ENCODE results near the gene RUNX3. TPM values are rescaled to one million over a fixed set of nuclear protein-coding genes. Genes with fewer than 3 reads are reported as not detected.

RUNX3 gene
- total RNA-seq, 1 experiment from 2014 or later = 0.33 TPM

GRCh38 chr1:24938276-24938675 is 8.2 kb upstream of the RUNX3 start:
- H2BK120ac ChIP-seq (ENCODE audit: low read depth, low read length, poor library complexity, severe bottlenecking) = no peak overlapping the region
- Mint-ChIP-seq H3K27ac (no peak overlapping the region; a peak in 1 of 7 replicates), H3K9me3 (peaks cover 0 to 6% of the 10 kb centered on the region in 2 experiments; a peak in 1 of 5 replicates), H3K4me3 (no peak overlapping the region), H3K36me3 (ENCODE audit: insufficient read depth in 1 of 3, low read depth in 3 of 3) (no peaks in the 10 kb centered on the region; a peak in 1 of 7 replicates), H3K4me1 (peaks cover 32 to 47% of the 10 kb centered on the region in 2 experiments), H3K27me3 (ENCODE audit: low read depth) (peaks cover 30% of the 10 kb centered on the region)
- no peak overlapping the region for H3K4me2 ChIP-seq (ENCODE audit: insufficient read depth, insufficient read length, low read length)
- H3K23ac ChIP-seq (ENCODE audit: insufficient read length, low read depth, low read length) = no peak overlapping the region
- H3T11ph ChIP-seq (ENCODE audit: low read length) = no peak overlapping the region
- no peak overlapping the region for H3K4ac ChIP-seq (ENCODE audit: low read depth, low read length)
- DNase-seq = no peak
- H2BK5ac ChIP-seq (ENCODE audit: insufficient read length, low read length) = no peak overlapping the region
- no CpG with 5 or more reads among the region's 7 CpGs for WGBS (ENCODE audit: extremely low coverage, insufficient read length, low lambda C conversion rate)
- H3K27ac ChIP-seq (ENCODE audit: insufficient read length, low read depth, low read length) = no peak overlapping the region
- no peak overlapping the region for H3K18ac ChIP-seq (ENCODE audit: insufficient read length, low read depth, low read length)
- peaks cover 7% of the 10 kb centered on the region; the same call in 1 of the 2 replicates for H3K27me3 ChIP-seq (ENCODE audit: insufficient read depth, low read length)
- no peaks in the 10 kb centered on the region for H3K23me2 ChIP-seq (ENCODE audit: insufficient read length, low read depth, low read length, poor library complexity, severe bottlenecking)
- H2BK20ac ChIP-seq (ENCODE audit: low read depth, low read length, poor library complexity, severe bottlenecking) = no peak overlapping the region
- no peak overlapping the region for H4K8ac ChIP-seq (replicated peaks; ENCODE audit: insufficient read length, low read depth, low read length)
- no peak overlapping the region for H3K56ac ChIP-seq (ENCODE audit: insufficient read length, low read depth, low read length)
- no peak overlapping the region for H2BK12ac ChIP-seq (ENCODE audit: insufficient read length, low read depth, low read length)
- no peaks in the 10 kb centered on the region for H4K20me1 ChIP-seq (ENCODE audit: control insufficient read depth, insufficient read depth, insufficient read length)
- H4K5ac ChIP-seq (ENCODE audit: insufficient read length, low read depth, low read length) = no peak overlapping the region
- H2BK15ac ChIP-seq (ENCODE audit: low read depth, low read length) = no peak overlapping the region
- no peak overlapping the region for H4K91ac ChIP-seq (ENCODE audit: insufficient read length, low read depth, low read length)
- 0 out of 2 replicates have a peak, but pooled peaks cover 2% of the 10 kb centered on the region for H3K4me1 ChIP-seq (ENCODE audit: insufficient read depth, low read length)
- no peaks in the 10 kb centered on the region for H3K79me2 ChIP-seq (ENCODE audit: insufficient read depth, low read length)
- no peaks in the 10 kb centered on the region for H3K79me1 ChIP-seq (ENCODE audit: insufficient read depth, low read depth, low read length, poor library complexity, severe bottlenecking)
- H3K9ac ChIP-seq (ENCODE audit: extremely low read depth, insufficient read length, low read length) = no peak overlapping the region
- H3K14ac ChIP-seq (ENCODE audit: insufficient read depth, low read length) = no peak overlapping the region
- H3K9me3 ChIP-seq (ENCODE audit: control insufficient read depth, low read depth, low read length) = no peaks in the 10 kb centered on the region
- no peak overlapping the region for H2AK5ac ChIP-seq (ENCODE audit: insufficient read length, low read length)
- no peak for TF ChIP-seq CTCF (conservative IDR thresholded peaks at IDR 0.05)
- H2AFZ ChIP-seq (ENCODE audit: low read length) = no peak overlapping the region

Data from H9 (cell line).